Activated naive CD8-positive, alpha-beta T cell treated with anti-CD3 and anti-CD28 coated beads for 36 hours (primary cell): ENCODE measurements around the gene ANKK1. TPM values are rescaled to one million over a fixed set of nuclear protein-coding genes. Genes with fewer than 3 reads are reported as not detected.

Experiments
- DNase-seq: peaks from one replicate; pipeline ENCODE4 v3.0.0; 2021
- H3K27ac Mint-ChIP-seq: one replicate; pipeline ENCODE4 v1.8.0; 2022; ENCODE audit warnings: mild to moderate bottlenecking, moderate library complexity, mixed read lengths
- H3K27me3 Mint-ChIP-seq: one replicate; pipeline ENCODE4 v1.8.0; 2022; ENCODE audit warnings: mild to moderate bottlenecking, mixed read lengths
- H3K36me3 Mint-ChIP-seq: one replicate; pipeline ENCODE4 v1.8.0; 2021; ENCODE audit warnings: mild to moderate bottlenecking, mixed read lengths
- H3K4me1 Mint-ChIP-seq: one replicate; pipeline ENCODE4 v1.8.0; 2021; ENCODE audit warnings: mixed read lengths
- H3K4me3 Mint-ChIP-seq: one replicate; pipeline ENCODE4 v1.8.0; 2022; ENCODE audit warnings: mild to moderate bottlenecking, moderate library complexity, mixed read lengths
- H3K9me3 Mint-ChIP-seq: one replicate; pipeline ENCODE4 v1.8.0; 2022; ENCODE audit warnings: mixed read lengths
- total RNA-seq, 2 experiments: library from RNA; stranded (reverse); gene quantifications; one replicate each; pipeline ENCODE4 v1.2.3, GENCODE V29; 2021

Gene ANKK1
- total RNA-seq, 2 experiments from 2014 or later: 0.14 to 0.23 TPM

- H3K4me3 Mint-ChIP-seq: no peak overlapping the region
- no peaks in the 10 kb centered on the region for H3K36me3 Mint-ChIP-seq
- DNase-seq: no peak
- H3K27ac Mint-ChIP-seq: no peak overlapping the region
- peaks cover 3% of the 10 kb centered on the region for H3K27me3 Mint-ChIP-seq
- no peaks in the 10 kb centered on the region for H3K9me3 Mint-ChIP-seq
- H3K4me1 Mint-ChIP-seq: no peaks in the 10 kb centered on the region
Observed at GRCh38 chr11:113410414-113411135, 23.0 kb downstream of the ANKK1 start.

GRCh38 chr11:113411536-113411935 is 24.0 kb downstream of the ANKK1 start:
- no peak overlapping the region for H3K27ac Mint-ChIP-seq
- H3K9me3 Mint-ChIP-seq: no peaks in the 10 kb centered on the region
- H3K4me1 Mint-ChIP-seq: no peaks in the 10 kb centered on the region
- H3K27me3 Mint-ChIP-seq: peaks cover 3% of the 10 kb centered on the region
- H3K36me3 Mint-ChIP-seq: no peaks in the 10 kb centered on the region
- DNase-seq: no peak
- H3K4me3 Mint-ChIP-seq: no peak overlapping the region

- H3K27ac Mint-ChIP-seq: no peak overlapping the region
- no peak overlapping the region for H3K4me3 Mint-ChIP-seq
- H3K36me3 Mint-ChIP-seq: no peaks in the 10 kb centered on the region
- peaks cover 3% of the 10 kb centered on the region for H3K27me3 Mint-ChIP-seq
- DNase-seq: no peak
- H3K4me1 Mint-ChIP-seq: no peaks in the 10 kb centered on the region
- no peaks in the 10 kb centered on the region for H3K9me3 Mint-ChIP-seq
Observed at GRCh38 chr11:113412675-113413074, 25.1 kb downstream of the ANKK1 start.

GRCh38 chr11:113415343-113415742 is 27.8 kb downstream of the ANKK1 start:
- H3K4me3 Mint-ChIP-seq: no peak overlapping the region
- H3K4me1 Mint-ChIP-seq: no peaks in the 10 kb centered on the region
- H3K36me3 Mint-ChIP-seq: no peaks in the 10 kb centered on the region
- peaks cover 3% of the 10 kb centered on the region for H3K27me3 Mint-ChIP-seq
- H3K27ac Mint-ChIP-seq: no peak overlapping the region
- H3K9me3 Mint-ChIP-seq: no peaks in the 10 kb centered on the region
- no peak for DNase-seq

- Mint-ChIP-seq H3K9me3 (no peaks in the 10 kb centered on the region), H3K4me1 (no peaks in the 10 kb centered on the region)
Observed at GRCh38 chr11:113417428-113417827, 29.8 kb downstream of the ANKK1 start.

GRCh38 chr11:113419454-113420003 is 31.9 kb downstream of the ANKK1 start:
- H3K27ac Mint-ChIP-seq: no peak overlapping the region
- H3K4me3 Mint-ChIP-seq: no peak overlapping the region
- H3K36me3 Mint-ChIP-seq: no peaks in the 10 kb centered on the region
- DNase-seq: no peak
- no peaks in the 10 kb centered on the region for H3K9me3 Mint-ChIP-seq
- H3K27me3 Mint-ChIP-seq: no peaks in the 10 kb centered on the region
- no peaks in the 10 kb centered on the region for H3K4me1 Mint-ChIP-seq

More at GRCh38 chr11:113417428-113417827, 29.8 kb downstream of the ANKK1 start:
- H3K27ac Mint-ChIP-seq: no peak overlapping the region
- no peak for DNase-seq
- peaks cover 3% of the 10 kb centered on the region for H3K27me3 Mint-ChIP-seq
- no peak overlapping the region for H3K4me3 Mint-ChIP-seq
- H3K36me3 Mint-ChIP-seq: no peaks in the 10 kb centered on the region

GRCh38 chr11:113420808-113421207 is 33.2 kb downstream of the ANKK1 start:
- Mint-ChIP-seq H3K27me3 (no peaks in the 10 kb centered on the region), H3K4me1 (no peaks in the 10 kb centered on the region), H3K27ac (no peak overlapping the region), H3K4me3 (no peak overlapping the region), H3K36me3 (no peaks in the 10 kb centered on the region), H3K9me3 (no peaks in the 10 kb centered on the region)
- DNase-seq: no peak

GRCh38 chr11:113426686-113427085 is 39.1 kb downstream of the ANKK1 start:
- Mint-ChIP-seq H3K27ac (no peak overlapping the region), H3K9me3 (no peaks in the 10 kb centered on the region), H3K4me1 (no peaks in the 10 kb centered on the region), H3K4me3 (no peak overlapping the region), H3K27me3 (no peaks in the 10 kb centered on the region), H3K36me3 (no peaks in the 10 kb centered on the region)
- no peak for DNase-seq

GRCh38 chr11:113431746-113432145 is 44.2 kb downstream of the ANKK1 start:
- Mint-ChIP-seq H3K4me1 (no peaks in the 10 kb centered on the region), H3K9me3 (no peaks in the 10 kb centered on the region), H3K27me3 (no peaks in the 10 kb centered on the region), H3K4me3 (no peak overlapping the region), H3K27ac (no peak overlapping the region), H3K36me3 (no peaks in the 10 kb centered on the region)
- DNase-seq: no peak

GRCh38 chr11:113435190-113435968 is 47.8 kb downstream of the ANKK1 start:
- Mint-ChIP-seq H3K4me1 (no peaks in the 10 kb centered on the region), H3K4me3 (no peak overlapping the region), H3K9me3 (no peaks in the 10 kb centered on the region), H3K27me3 (peaks cover 1% of the 10 kb centered on the region), H3K36me3 (no peaks in the 10 kb centered on the region), H3K27ac (no peak overlapping the region)
- no peak for DNase-seq

- Mint-ChIP-seq H3K27me3 (peaks cover 3% of the 10 kb centered on the region), H3K36me3 (no peaks in the 10 kb centered on the region), H3K9me3 (no peaks in the 10 kb centered on the region), H3K4me1 (no peaks in the 10 kb centered on the region), H3K4me3 (no peak overlapping the region), H3K27ac (no peak overlapping the region)
- DNase-seq: no peak
Observed at GRCh38 chr11:113436672-113437252, 49.2 kb downstream of the ANKK1 start.

GRCh38 chr11:113440816-113441215 is 53.2 kb downstream of the ANKK1 start:
- no peak for DNase-seq
- Mint-ChIP-seq H3K4me1 (no peaks in the 10 kb centered on the region), H3K4me3 (no peak overlapping the region), H3K9me3 (no peaks in the 10 kb centered on the region), H3K27ac (no peak overlapping the region), H3K27me3 (peaks cover 13% of the 10 kb centered on the region), H3K36me3 (no peaks in the 10 kb centered on the region)

- Mint-ChIP-seq H3K9me3 (no peaks in the 10 kb centered on the region), H3K4me1 (peaks cover 4% of the 10 kb centered on the region), H3K4me3 (no peak overlapping the region), H3K27ac (no peak overlapping the region), H3K36me3 (no peaks in the 10 kb centered on the region), H3K27me3 (peaks cover 13% of the 10 kb centered on the region)
- DNase-seq: no peak
Observed at GRCh38 chr11:113444502-113445123, 57.0 kb downstream of the ANKK1 start.

GRCh38 chr11:113446112-113446511 is 58.5 kb downstream of the ANKK1 start:
- Mint-ChIP-seq H3K27me3 (peaks cover 10% of the 10 kb centered on the region), H3K36me3 (no peaks in the 10 kb centered on the region), H3K4me3 (no peak overlapping the region), H3K4me1 (peaks cover 4% of the 10 kb centered on the region), H3K9me3 (no peaks in the 10 kb centered on the region), H3K27ac (no peak overlapping the region)
- DNase-seq: no peak

- no peak for DNase-seq
- H3K27me3 Mint-ChIP-seq: peaks cover 10% of the 10 kb centered on the region
- no peak overlapping the region for H3K27ac Mint-ChIP-seq
- H3K4me1 Mint-ChIP-seq: peaks cover 4% of the 10 kb centered on the region
- no peaks in the 10 kb centered on the region for H3K36me3 Mint-ChIP-seq
- H3K9me3 Mint-ChIP-seq: no peaks in the 10 kb centered on the region
- H3K4me3 Mint-ChIP-seq: no peak overlapping the region
Observed at GRCh38 chr11:113446938-113447337, 59.4 kb downstream of the ANKK1 start.
